Tracheal epithelial cell (primary cell): ENCODE measurements around the gene CCNO. TPM values are rescaled to one million over a fixed set of nuclear protein-coding genes. Genes with fewer than 3 reads are reported as not detected.

ENCODE experiments used
- total RNA-seq: library from RNA; depleted of rRNA; stranded (reverse); fragments of >200 nt; gene quantifications from 2 replicates; pipeline ENCODE4 v1.2.1, GENCODE V29; 2014

CCNO gene, protein sequence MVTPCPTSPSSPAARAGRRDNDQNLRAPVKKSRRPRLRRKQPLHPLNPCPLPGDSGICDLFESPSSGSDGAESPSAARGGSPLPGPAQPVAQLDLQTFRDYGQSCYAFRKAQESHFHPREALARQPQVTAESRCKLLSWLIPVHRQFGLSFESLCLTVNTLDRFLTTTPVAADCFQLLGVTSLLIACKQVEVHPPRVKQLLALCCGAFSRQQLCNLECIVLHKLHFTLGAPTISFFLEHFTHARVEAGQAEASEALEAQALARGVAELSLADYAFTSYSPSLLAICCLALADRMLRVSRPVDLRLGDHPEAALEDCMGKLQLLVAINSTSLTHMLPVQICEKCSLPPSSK
- total RNA-seq: 1.2 and 7.2 TPM in 2 replicates

GRCh38 chr5:55232985-55233928 lies at the start of gene CCNO:
TSS of gene CCNO (minus strand) at chr5:55233608. CDS start at chr5:55233523, 85 bp downstream.

DNA sequence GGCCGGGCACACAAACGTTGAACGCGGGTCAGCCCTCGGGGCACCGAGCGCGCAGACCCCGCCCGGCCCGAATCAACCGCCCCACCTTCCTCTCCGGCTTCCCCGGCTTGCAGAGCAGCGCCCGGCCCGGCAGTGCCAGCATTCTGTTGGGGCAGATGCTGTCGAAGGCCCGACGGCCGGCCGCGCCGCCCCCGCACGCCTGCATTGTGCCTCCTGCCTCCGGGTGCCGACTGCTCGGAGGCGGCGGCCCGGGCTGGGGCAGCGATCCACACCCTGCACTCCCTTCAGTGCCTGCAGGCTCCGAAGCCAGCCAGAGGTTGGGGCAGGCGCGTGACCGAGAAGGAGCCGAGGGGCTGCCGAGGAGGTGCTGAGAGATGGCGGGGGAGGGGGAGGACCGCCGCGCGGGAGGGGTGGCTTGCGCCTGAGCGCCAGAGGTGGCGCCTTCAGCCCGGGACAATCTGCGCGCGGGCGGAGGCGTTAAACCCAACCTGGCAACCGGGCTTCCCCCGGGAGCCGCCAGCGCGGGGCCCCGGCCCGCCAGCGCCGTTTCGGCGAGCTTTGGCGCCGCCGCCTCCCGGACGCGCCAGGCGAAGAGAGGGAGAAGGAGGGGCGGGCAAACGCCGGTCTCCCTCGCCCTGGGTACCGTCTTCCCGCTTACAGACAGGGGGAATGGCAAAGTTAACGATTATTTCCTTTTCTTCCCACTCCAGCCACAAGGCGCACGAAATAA lies 6.3 kb downstream of the CCNO start, which contains the start of gene MCIDAS:
MCIDAS (minus strand) TSS at position 382 of the 730 bp plus-strand sequence; CDS start at position 205, 177 bp downstream.

Other genes with a start within 250 kb of the CCNO start
- not detected in 2 replicates for gene ESM1, start 248.0 kb downstream of the CCNO start, total RNA-seq
- gene GZMK, start 209.4 kb downstream of the CCNO start, total RNA-seq: not detected in 2 replicates
- not detected in 2 replicates for gene GZMA, start 131.0 kb downstream of the CCNO start, total RNA-seq
- gene GPX8, start 73.4 kb downstream of the CCNO start, total RNA-seq: 19.2 and 21.0 TPM in 2 replicates
- not detected in 2 replicates for gene CDC20B, start 60.4 kb downstream of the CCNO start, total RNA-seq
- gene MCIDAS, start 6.3 kb downstream of the CCNO start, total RNA-seq: 0.48 TPM in 1 of 2 replicates, not detected in the other
- 20.5 and 30.9 TPM in 2 replicates for gene DHX29, start 74.1 kb upstream of the CCNO start, total RNA-seq
- gene MTREX, start 74.4 kb upstream of the CCNO start, total RNA-seq: 108 and 114 TPM in 2 replicates